LNCAP (cell line): Measurements from ENCODE around the gene MIX23.

ENCODE experiments used
- CTCF ChIP-seq: fragments of 450-650 bp; IDR thresholded peaks from 2 replicates; pipeline ENCODE4 v1.5.1; 2017; ENCODE audit warnings: mild to moderate bottlenecking

Gene MIX23

GRCh38 chr3:122391681-122392446 lies 8.8 kb upstream of the MIX23 start:
- no peak for TF ChIP-seq CTCF

- TF ChIP-seq CTCF: no peak
Measured at GRCh38 chr3:122390665-122391064, 7.6 kb upstream of the MIX23 start.

GRCh38 chr3:122389892-122390291 lies 6.9 kb upstream of the MIX23 start:
- no peak for TF ChIP-seq CTCF

GRCh38 chr3:122389197-122389596 lies 6.2 kb upstream of the MIX23 start:
- no peak for TF ChIP-seq CTCF

- no peak; the same call in 1 of the 2 replicates for TF ChIP-seq CTCF
Measured at GRCh38 chr3:122387709-122388108, 4.7 kb upstream of the MIX23 start.

- peak; percentile 78 for TF ChIP-seq CTCF
Measured at GRCh38 chr3:122383771-122384697, 1.0 kb upstream of the MIX23 start, which contains the start of gene FAM162A. FAM162A (plus strand) TSS chr3:122384182; CDS start chr3:122384266, 84 bp downstream.

- TF ChIP-seq CTCF: no peak
Measured at GRCh38 chr3:122377975-122378374, 5.1 kb downstream of the MIX23 start.
